K562 (cell line): ENCODE measurements around the gene BAIAP2. TPM values are rescaled to one million over a fixed set of nuclear protein-coding genes. Genes with fewer than 3 reads are reported as not detected.

Source experiments
- ATAC-seq: fragments of 200-7000 bp; cut with Tn5 transposase; 3 replicates; pipeline ENCODE4 v1.9.1; 2020; ENCODE audit warnings: moderate library complexity
- BruUV-seq: library from RNA; stranded (reverse); fragments of 400-500 nt; replicated peaks from 2 replicates; lab custom pipeline; 2021; lab: Mats Ljungman, UMichigan
- CTCF ChIA-PET: fragments of 300-600 bp; formaldehyde crosslinking; extraction: SDS; loops from one replicate; lab custom pipeline; 2021; ENCODE audit warnings: low intra/inter-chr PET ratio; lab: Yijun Ruan, JAX
- POLR2A ChIA-PET: fragments of 300-600, 350-650 bp; sonication (Branson Sonifier 250); formaldehyde crosslinking; extraction: SDS; loops from one replicate; lab custom pipeline; 2021; ENCODE audit warnings: antibody characterized with exemption, inconsistent platforms; lab: Yijun Ruan, JAX
- DNase-seq, 4 experiments: peaks; one replicate each; pipeline versions ENCODE4 v3.0.0 to v3.0.0-alpha.2; 2011 to 2018; ENCODE audit warnings: low spot score in 3 of 4, mixed read lengths in 3 of 4; ENCODE audit errors: extremely low read depth in 1 of 4
- FAIRE-seq: peaks from 2 replicates; lab custom pipeline; 2011; peaks lifted over from hg19 to GRCh38; lab: Jason Lieb, UNC
- H2AFZ ChIP-seq: 2 replicates; pipeline ENCODE4 v1.6.0; 2011; ENCODE audit warnings: low read depth, low read length, control low read depth, inconsistent platforms
- H3K27ac ChIP-seq: fragments of 200-600 bp; 3 replicates; pipeline ENCODE4 v1.8.0; 2011; ENCODE audit warnings: low read depth, mild to moderate bottlenecking, control low read depth, inconsistent platforms, low read length, moderate library complexity, mixed read lengths; ENCODE audit errors: extremely low read depth
- H3K27me3 ChIP-seq, 2 experiments: fragments of 300-600 bp in 1 of 2; 2 replicates in 1 of 2; 3 replicates in 1 of 2; pipeline versions ENCODE4 v1.6.0 to v1.8.0; 2011; ENCODE audit warnings: inconsistent platforms in 2 of 2, low read length in 2 of 2, mild to moderate bottlenecking in 1 of 2, mixed read lengths in 1 of 2, moderate library complexity in 1 of 2; ENCODE audit not compliant: control insufficient read depth in 2 of 2, insufficient read depth in 2 of 2
- H3K36me3 ChIP-seq: fragments of 300-600 bp; 3 replicates; pipeline ENCODE4 v1.8.0; 2011; ENCODE audit warnings: mild to moderate bottlenecking, low read length, inconsistent platforms; ENCODE audit not compliant: control insufficient read depth, insufficient read depth
- H3K4me1 ChIP-seq, 2 experiments: fragments of 200-600 bp in 1 of 2; replicated peaks in 1 of 2; 2 replicates in 1 of 2; 3 replicates in 1 of 2; pipeline versions ENCODE4 v1.5.1 to v1.8.0; 2011; ENCODE audit warnings: inconsistent platforms in 2 of 2, low read length in 2 of 2, mild to moderate bottlenecking in 1 of 2, mixed read lengths in 1 of 2, moderate library complexity in 1 of 2; ENCODE audit not compliant: control insufficient read depth in 2 of 2, insufficient read depth in 2 of 2
- H3K4me2 ChIP-seq: 2 replicates; pipeline ENCODE4 v1.6.1; 2011; ENCODE audit warnings: low read length, control low read depth, inconsistent platforms, mixed read lengths; ENCODE audit not compliant: insufficient read depth
- H3K4me3 ChIP-seq: fragments of 200-600 bp; sonication (generic), shearing (Covaris generic); 2 replicates; pipeline ENCODE4 v1.5.1; 2016; ENCODE audit warnings: control low read depth, inconsistent platforms
- H3K79me2 ChIP-seq: fragments of 200-600 bp; 3 replicates; pipeline ENCODE4 v1.8.0; 2011; ENCODE audit warnings: low read length, inconsistent platforms; ENCODE audit not compliant: control insufficient read depth, insufficient read depth
- H3K9ac ChIP-seq, 2 experiments: 2 replicates each; pipeline versions ENCODE4 v1.6.0 to v1.6.1; 2011; ENCODE audit warnings: low read depth in 2 of 2, low read length in 2 of 2, control low read depth in 1 of 2, inconsistent platforms in 1 of 2, mild to moderate bottlenecking in 1 of 2, mixed read lengths in 1 of 2; ENCODE audit not compliant: insufficient read depth in 1 of 2
- H3K9me1 ChIP-seq: one replicate; pipeline ENCODE4 v1.6.0; 2011; ENCODE audit warnings: inconsistent platforms, mild to moderate bottlenecking, low read length, moderate library complexity; ENCODE audit not compliant: control insufficient read depth, insufficient read depth
- H3K9me3 ChIP-seq: replicated peaks from 2 replicates; pipeline ENCODE4 v1.5.1; 2011; ENCODE audit warnings: low read depth, low read length, inconsistent platforms; ENCODE audit not compliant: control insufficient read depth, insufficient read depth
- H4K20me1 ChIP-seq: replicated peaks from 2 replicates; pipeline ENCODE4 v1.6.1; 2011; ENCODE audit warnings: low read length, inconsistent platforms, mixed read lengths; ENCODE audit not compliant: control insufficient read depth, insufficient read depth
- ERF ChIP-seq: fragments of 450-650 bp; formaldehyde crosslinking; IDR thresholded peaks from 2 replicates; pipeline ENCODE4 v1.4.0; 2020; ENCODE audit warnings: mild to moderate bottlenecking, mixed read lengths
- POLR2G ChIP-seq: fragments of 200-400 bp; formaldehyde crosslinking; IDR thresholded peaks from 2 replicates; pipeline ENCODE4 v1.6.1; 2017; ENCODE audit warnings: low read depth, mild to moderate bottlenecking, antibody characterized with exemption, low read length, moderate library complexity
- PPARD ChIP-seq: fragments of 250-450 bp; sonication (Bioruptor Pico); IDR thresholded peaks from 2 replicates; pipeline ENCODE4 v1.8.0; 2022; ENCODE audit warnings: inconsistent platforms, mild to moderate bottlenecking, moderate library complexity
- PTRF ChIP-seq: fragments of 450-650 bp; IDR thresholded peaks from 2 replicates; pipeline ENCODE4 v1.6.1; 2016; ENCODE audit warnings: mild to moderate bottlenecking, missing genetic modification characterization, missing compliant biosample characterization
- RBFOX2 ChIP-seq: fragments of 200-400 bp; formaldehyde crosslinking; IDR thresholded peaks from 2 replicates; pipeline ENCODE4 v1.6.1; 2017; ENCODE audit warnings: low read depth, mild to moderate bottlenecking, low read length, moderate library complexity
- ZBTB33 ChIP-seq: sonication (generic); formaldehyde crosslinking; IDR thresholded peaks from 2 replicates; pipeline ENCODE4 v1.8.1; 2023; ENCODE audit warnings: mild to moderate bottlenecking, missing genetic modification reagents
- WGBS: fragments of 100-300 bp; shearing (Covaris generic); methylation state at CpG from one replicate; pipeline ENCODE4 v1.1.6; 2016; ENCODE audit warnings: low coverage, mixed read lengths; ENCODE audit not compliant: insufficient coverage; ENCODE audit errors: missing lambda C conversion rate; 5-methylcytosine and 5-hydroxymethylcytosine counted together
- in situ Hi-C: fragments of 300-500 bp; cut with MboI; formaldehyde crosslinking; loops from 4 replicates; pipeline ENCODE4 v1.15.0; 2018; ENCODE audit warnings: inconsistent platforms, mixed read lengths
- intact Hi-C: fragments of 100-400 bp; cut with micrococcal nuclease; formaldehyde crosslinking; loops from 2 replicates; pipeline ENCODE4 v1.14.2; 2022
- polyA plus RNA-seq, 8 experiments: library from polyadenylated mRNA; depleted of rRNA in 4 of 8; stranded (reverse) in 5 of 8; unstranded in 3 of 8; fragments of >200 nt; fragmentation: Nextera tagmentation in 2 of 8; fragmentation: Illumina TruSeq in 1 of 8; extraction: Ambion mirVana in 2 of 8; extraction: Trizol in 1 of 8; gene quantifications; 2 replicates each; pipeline versions ENCODE4 v1.2.1 to v1.2.3, GENCODE V29; 2011 to 2014; ENCODE audit warnings: inconsistent platforms in 1 of 8, missing spikeins in 1 of 8
- total RNA-seq, 7 experiments: library from RNA; depleted of rRNA in 6 of 7; stranded (reverse); fragments of >200 nt in 6 of 7; fragmentation: Illumina TruSeq in 2 of 7; extraction: Trizol in 2 of 7; gene quantifications; 2 replicates each; pipeline versions ENCODE4 v1.2.1 to v1.2.3, GENCODE V29; 2011 to 2021; ENCODE audit warnings: low replicate concordance in 1 of 7
- TF ChIP-seq, protein P1 (sequence below): fragments of 450-650 bp; IDR thresholded peaks from 2 replicates; pipeline ENCODE4 v1.6.1; 2016; ENCODE audit warnings: borderline replicate concordance

BAIAP2 gene
- total and polyA plus RNA-seq, 9 of the 15 experiments (the other 6 are each of a cell fraction or from before 2014, with no cell fraction given), result 2.3 to 51.6 (median 18.4) TPM

- TF ChIP-seq, protein P1, sequence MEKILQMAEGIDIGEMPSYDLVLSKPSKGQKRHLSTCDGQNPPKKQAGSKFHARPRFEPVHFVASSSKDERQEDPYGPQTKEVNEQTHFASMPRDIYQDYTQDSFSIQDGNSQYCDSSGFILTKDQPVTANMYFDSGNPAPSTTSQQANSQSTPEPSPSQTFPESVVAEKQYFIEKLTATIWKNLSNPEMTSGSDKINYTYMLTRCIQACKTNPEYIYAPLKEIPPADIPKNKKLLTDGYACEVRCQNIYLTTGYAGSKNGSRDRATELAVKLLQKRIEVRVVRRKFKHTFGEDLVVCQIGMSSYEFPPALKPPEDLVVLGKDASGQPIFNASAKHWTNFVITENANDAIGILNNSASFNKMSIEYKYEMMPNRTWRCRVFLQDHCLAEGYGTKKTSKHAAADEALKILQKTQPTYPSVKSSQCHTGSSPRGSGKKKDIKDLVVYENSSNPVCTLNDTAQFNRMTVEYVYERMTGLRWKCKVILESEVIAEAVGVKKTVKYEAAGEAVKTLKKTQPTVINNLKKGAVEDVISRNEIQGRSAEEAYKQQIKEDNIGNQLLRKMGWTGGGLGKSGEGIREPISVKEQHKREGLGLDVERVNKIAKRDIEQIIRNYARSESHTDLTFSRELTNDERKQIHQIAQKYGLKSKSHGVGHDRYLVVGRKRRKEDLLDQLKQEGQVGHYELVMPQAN, result no peak
- no peak for TF ChIP-seq ERF (CRISPR knock-in tag)
Observed at GRCh38 chr17:81036197-81036941, 1.4 kb downstream of the BAIAP2 start (continued).

GRCh38 chr17:81037026-81037797 lies 2.3 kb downstream of the BAIAP2 start:
- FAIRE-seq, result no peak
- in situ Hi-C loops (no loop called here), intact Hi-C loops (no loop called here)
- no peak for ATAC-seq
- no peak overlapping the region for H3K27ac ChIP-seq
- TF ChIP-seq ZBTB33 (CRISPR knock-in tag) (peak; percentile 52; the same call in 1 of the 2 replicates), RBFOX2 (peak; percentile 15; the same call in 1 of the 2 replicates), POLR2G (0 out of 2 replicates have a peak, but pooled peaks have one; percentile 14), PPARD (no peak), PTRF (tag) (no peak)
- TF ChIP-seq, all 486 proteins: peak for 3
- Histone ChIP-seq H3K36me3 (peaks cover 33% of the 10 kb centered on the region; the same call in 2 of the 3 replicates), H3K27me3 (no peaks in the 10 kb centered on the region), H4K20me1 (peaks cover 39% of the 10 kb centered on the region), H3K79me2 (peaks cover 73% of the 10 kb centered on the region), H3K4me3 (no peak overlapping the region), H3K9me1 (peaks cover 5% of the 10 kb centered on the region), H3K4me2 (no peak overlapping the region), H3K9ac (peak overlapping the region in 1 of 2 experiments; percentile 65; a peak in 1 of 4 replicates), H2AFZ (no peak overlapping the region), H3K4me1 (peaks cover 28 to 77% of the 10 kb centered on the region in 2 experiments), H3K9me3 (no peaks in the 10 kb centered on the region)
- CTCF ChIA-PET, result no interaction called here
- 92% methylated on average over 27 of the region's 28 CpGs for WGBS
- POLR2A ChIA-PET, result interaction anchor here (1.1 to 1.8 kb wide), 7 partner anchors 8 to 58 kb away, joined by 3 to 5 read pairs (median 4); no protein-coding TSS in a partner anchor
- DNase-seq, result no peak
- BruUV-seq, result no TSS peak
